Glutamatergic neuron (in vitro differentiated cells): Measurements from ENCODE around the gene OR5A1. TPM values are rescaled to one million over a fixed set of nuclear protein-coding genes. Genes with fewer than 3 reads are reported as not detected.

Source experiments
- DNase-seq: peaks from one replicate; pipeline ENCODE4 v3.0.0; 2022
- H3K27ac Mint-ChIP-seq: one replicate; pipeline ENCODE4 v1.8.0; 2020; ENCODE audit warnings: mild to moderate bottlenecking, mixed read lengths, inconsistent platforms; ENCODE audit not compliant: unreplicated experiment
- H3K27me3 Mint-ChIP-seq: one replicate; pipeline ENCODE4 v1.8.0; 2020; ENCODE audit warnings: mild to moderate bottlenecking, moderate library complexity, mixed read lengths, inconsistent platforms; ENCODE audit not compliant: unreplicated experiment
- H3K36me3 Mint-ChIP-seq: one replicate; pipeline ENCODE4 v1.8.0; 2020; ENCODE audit warnings: mild to moderate bottlenecking, mixed read lengths, inconsistent platforms; ENCODE audit not compliant: unreplicated experiment
- H3K4me1 Mint-ChIP-seq: one replicate; pipeline ENCODE4 v1.8.0; 2020; ENCODE audit warnings: mild to moderate bottlenecking, low read depth, mixed read lengths, inconsistent platforms; ENCODE audit not compliant: unreplicated experiment
- H3K4me3 Mint-ChIP-seq: one replicate; pipeline ENCODE4 v1.8.0; 2020; ENCODE audit warnings: mild to moderate bottlenecking, mixed read lengths, inconsistent platforms; ENCODE audit not compliant: unreplicated experiment
- H3K9me3 Mint-ChIP-seq: one replicate; pipeline ENCODE4 v1.8.0; 2020; ENCODE audit warnings: mild to moderate bottlenecking, moderate library complexity, mixed read lengths, inconsistent platforms; ENCODE audit not compliant: unreplicated experiment
- long read RNA-seq: library from polyadenylated mRNA; unstranded; transcript quantifications from one replicate; pipeline ENCODE4 v2.0.0, GENCODE V29; 2020; ENCODE audit not compliant: unreplicated experiment
- total RNA-seq: library from RNA; stranded (reverse); fragmentation: NEBNext Ultra II Directional; extraction: Animal tissue kit (Norgen Biotek cat#: 25700); gene quantifications from one replicate; pipeline ENCODE4 v1.2.1, GENCODE V29; 2021; ENCODE audit not compliant: unreplicated experiment
- TF ChIP-seq, protein P1 (sequence below): fragments of 200-600 bp; sonication (generic); IDR thresholded peaks from one replicate; pipeline ENCODE4 v1.5.0; 2021; ENCODE audit not compliant: partially characterized antibody, unreplicated experiment

OR5A1 gene
- not detected for total RNA-seq
- long read RNA-seq, result 0 reads

DNA sequence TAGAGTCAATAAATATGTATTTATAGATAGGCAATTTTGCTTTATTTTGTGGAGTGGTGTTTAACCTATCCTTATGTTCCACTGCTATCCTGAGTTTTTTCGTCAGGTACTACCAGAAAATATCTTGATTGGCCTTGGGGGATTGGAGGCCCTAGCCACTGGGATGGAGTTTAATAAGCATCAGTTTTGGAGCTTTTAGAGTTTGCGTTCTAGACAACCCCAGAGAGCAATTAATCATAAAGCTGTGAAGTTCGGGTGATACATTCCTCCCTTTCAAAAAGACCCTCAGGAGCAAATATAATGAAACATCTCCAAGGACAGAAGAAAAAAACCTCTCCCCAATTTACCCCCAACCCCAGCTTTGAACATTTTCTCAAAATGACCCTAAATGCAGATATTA lies at the start of gene OR5A1:
Gene OR5A1, plus strand, starts transcription at position 301 of the 400 bp plus-strand sequence. CDS start 6,700 bp downstream, outside the sequence.
- Mint-ChIP-seq H3K27me3 (no peaks in the 10 kb centered on the region), H3K4me1 (peaks cover 2% of the 10 kb centered on the region), H3K9me3 (no peaks in the 10 kb centered on the region), H3K4me3 (no peak within 1 kb of the TSS), H3K36me3 (no peaks in the 10 kb centered on the region), H3K27ac (no peak within 1 kb of the TSS)
- TF ChIP-seq, protein P1, sequence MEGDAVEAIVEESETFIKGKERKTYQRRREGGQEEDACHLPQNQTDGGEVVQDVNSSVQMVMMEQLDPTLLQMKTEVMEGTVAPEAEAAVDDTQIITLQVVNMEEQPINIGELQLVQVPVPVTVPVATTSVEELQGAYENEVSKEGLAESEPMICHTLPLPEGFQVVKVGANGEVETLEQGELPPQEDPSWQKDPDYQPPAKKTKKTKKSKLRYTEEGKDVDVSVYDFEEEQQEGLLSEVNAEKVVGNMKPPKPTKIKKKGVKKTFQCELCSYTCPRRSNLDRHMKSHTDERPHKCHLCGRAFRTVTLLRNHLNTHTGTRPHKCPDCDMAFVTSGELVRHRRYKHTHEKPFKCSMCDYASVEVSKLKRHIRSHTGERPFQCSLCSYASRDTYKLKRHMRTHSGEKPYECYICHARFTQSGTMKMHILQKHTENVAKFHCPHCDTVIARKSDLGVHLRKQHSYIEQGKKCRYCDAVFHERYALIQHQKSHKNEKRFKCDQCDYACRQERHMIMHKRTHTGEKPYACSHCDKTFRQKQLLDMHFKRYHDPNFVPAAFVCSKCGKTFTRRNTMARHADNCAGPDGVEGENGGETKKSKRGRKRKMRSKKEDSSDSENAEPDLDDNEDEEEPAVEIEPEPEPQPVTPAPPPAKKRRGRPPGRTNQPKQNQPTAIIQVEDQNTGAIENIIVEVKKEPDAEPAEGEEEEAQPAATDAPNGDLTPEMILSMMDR, result no peak
- DNase-seq, result no peak

DNA sequence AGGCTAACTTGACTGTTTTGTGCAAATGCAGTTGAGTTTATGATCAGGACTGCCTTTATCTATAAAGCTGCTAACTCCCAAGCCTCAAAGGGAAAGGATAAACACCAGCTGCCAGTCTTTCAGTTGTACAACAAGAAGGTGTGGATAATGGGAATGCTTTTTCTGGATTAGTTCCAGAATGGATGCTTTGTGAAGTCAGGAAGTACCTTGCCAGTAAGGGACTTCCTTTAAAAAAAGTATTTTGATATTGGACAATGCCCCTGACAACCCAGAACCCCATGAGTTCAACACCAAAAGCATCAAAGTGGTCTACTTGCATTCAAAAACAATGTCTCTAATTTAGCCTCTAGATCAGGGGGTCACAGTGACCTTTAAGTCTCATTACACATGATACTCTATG lies 42.1 kb upstream of the OR5A1 start:
- Mint-ChIP-seq H3K4me3 (no peak overlapping the region), H3K4me1 (no peaks in the 10 kb centered on the region), H3K27me3 (no peaks in the 10 kb centered on the region), H3K9me3 (no peaks in the 10 kb centered on the region), H3K27ac (no peak overlapping the region), H3K36me3 (no peaks in the 10 kb centered on the region)
- TF ChIP-seq, protein P1, result no peak
- no peak for DNase-seq

DNA sequence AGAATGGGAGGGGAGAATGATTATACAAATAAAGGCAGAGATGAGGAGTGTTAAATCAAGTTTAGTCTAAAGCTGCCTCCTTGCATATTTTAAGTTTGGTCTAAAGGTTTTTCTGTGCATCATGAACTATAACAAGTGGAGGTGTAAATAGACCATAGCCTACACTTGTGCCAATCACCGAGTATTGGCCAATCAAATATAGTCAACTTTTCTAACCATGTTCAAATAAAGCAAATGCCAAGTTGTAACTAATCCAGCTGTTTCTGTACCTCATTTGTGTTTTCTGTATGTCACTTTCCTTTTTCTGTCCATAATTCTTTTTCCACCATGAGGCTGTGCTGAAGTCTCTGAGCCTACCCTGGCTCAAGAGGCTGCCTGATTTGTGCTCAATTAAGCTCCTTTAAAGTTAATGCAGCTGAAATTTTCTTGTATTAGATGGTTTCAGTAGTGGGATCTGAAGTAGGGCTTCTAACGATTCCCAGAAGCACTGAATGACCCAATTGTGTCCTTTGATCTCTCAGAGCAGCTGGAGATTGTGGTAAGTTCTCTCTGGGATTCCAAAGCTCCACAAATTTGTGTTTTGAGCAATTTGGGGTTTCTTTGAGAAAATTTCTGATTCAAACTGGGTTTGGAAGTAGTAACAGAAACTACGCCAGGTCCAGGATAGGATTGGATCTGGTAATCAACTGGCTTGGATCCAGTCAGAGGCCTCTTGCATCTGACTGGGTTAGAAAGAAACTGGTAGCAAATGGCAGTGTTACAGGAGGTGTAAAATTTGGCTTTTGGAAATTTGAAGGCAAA lies 35.6 kb upstream of the OR5A1 start:
- no peaks in the 10 kb centered on the region for H3K4me1 Mint-ChIP-seq

DNA sequence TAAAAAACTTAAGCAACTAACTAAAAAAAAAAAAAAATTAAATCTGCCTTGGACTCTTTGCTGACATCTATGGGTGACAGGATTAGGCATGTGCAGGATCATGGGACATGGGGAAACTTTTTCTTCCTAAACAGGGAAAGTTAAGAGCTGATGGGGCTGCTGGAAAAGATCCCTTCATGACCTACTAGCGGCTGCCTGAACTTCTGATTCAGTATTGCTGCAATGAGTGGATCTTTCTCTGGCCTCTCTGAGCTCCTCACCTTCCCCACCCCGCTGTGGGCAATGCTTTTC lies 35.1 kb upstream of the OR5A1 start:
- H3K27me3 Mint-ChIP-seq, result no peaks in the 10 kb centered on the region
- no peaks in the 10 kb centered on the region for H3K4me1 Mint-ChIP-seq
- DNase-seq, result no peak
- H3K9me3 Mint-ChIP-seq, result peaks cover 4% of the 10 kb centered on the region
- TF ChIP-seq, protein P1, result no peak
- H3K27ac Mint-ChIP-seq, result no peak overlapping the region
- no peak overlapping the region for H3K4me3 Mint-ChIP-seq
- no peaks in the 10 kb centered on the region for H3K36me3 Mint-ChIP-seq

More for the DNA sequence above, 35.6 kb upstream of the OR5A1 start:
- no peaks in the 10 kb centered on the region for H3K36me3 Mint-ChIP-seq
- no peak overlapping the region for H3K4me3 Mint-ChIP-seq
- no peak for DNase-seq
- no peak overlapping the region for H3K27ac Mint-ChIP-seq
- TF ChIP-seq, protein P1, result no peak
- peaks cover 4% of the 10 kb centered on the region for H3K9me3 Mint-ChIP-seq
- H3K27me3 Mint-ChIP-seq, result no peaks in the 10 kb centered on the region

DNA sequence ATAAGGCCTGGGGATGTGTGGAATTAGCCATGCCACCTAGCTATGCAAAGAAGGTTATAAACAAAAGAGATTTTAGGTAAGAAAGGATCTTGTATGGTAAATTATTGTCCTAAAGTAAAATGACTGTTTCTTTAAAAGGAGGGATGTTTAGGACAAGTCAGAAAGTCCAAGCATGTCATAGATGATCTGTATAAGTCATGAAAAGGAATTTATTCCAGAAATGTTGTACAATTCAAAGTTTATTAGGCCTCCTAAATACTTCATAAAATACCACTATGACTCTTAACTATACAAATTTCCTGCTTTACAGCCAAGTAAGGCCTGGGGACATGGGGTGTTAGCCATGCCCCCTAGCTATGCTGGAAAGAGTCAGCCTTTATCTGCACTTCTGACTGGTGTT lies 32.7 kb upstream of the OR5A1 start:
- DNase-seq, result no peak
- Mint-ChIP-seq H3K27me3 (no peaks in the 10 kb centered on the region), H3K27ac (no peak overlapping the region), H3K4me1 (no peaks in the 10 kb centered on the region), H3K36me3 (no peaks in the 10 kb centered on the region), H3K4me3 (no peak overlapping the region), H3K9me3 (peaks cover 4% of the 10 kb centered on the region)
- TF ChIP-seq, protein P1, result no peak
